AG04450 (cell line): ENCODE data around the gene ITK. TPM values are rescaled to one million over a fixed set of nuclear protein-coding genes. Genes with fewer than 3 reads are reported as not detected.

Experiments used
- CTCF ChIA-PET: fragments of 300-600, 350-600 bp; formaldehyde crosslinking; extraction: SDS; loops from one replicate; lab custom pipeline; 2022; ENCODE audit warnings: antibody characterized with exemption, inconsistent platforms; lab: Charles Lee
- POLR2A ChIA-PET: fragments of 350-600 bp; formaldehyde crosslinking; extraction: SDS; loops from one replicate; lab custom pipeline; 2021; ENCODE audit warnings: antibody characterized with exemption, inconsistent platforms; lab: Yijun Ruan, JAX
- DNase-seq: peaks from one replicate; pipeline ENCODE4 v3.0.0-alpha.2; 2011; ENCODE audit warnings: low read depth, low spot score
- H3K27ac ChIP-seq: one replicate; pipeline ENCODE4 v1.5.1; 2012; ENCODE audit warnings: low read depth, low read length, control low read depth
- H3K27me3 ChIP-seq: one replicate; pipeline ENCODE4 v1.6.0; 2012; ENCODE audit warnings: low read length; ENCODE audit not compliant: control insufficient read depth, insufficient read depth
- H3K4me3 ChIP-seq: 2 replicates; pipeline ENCODE4 v1.5.1; 2011; ENCODE audit warnings: mild to moderate bottlenecking, low read depth, low read length, control low read depth
- H3K9me3 ChIP-seq: 2 replicates; pipeline ENCODE4 v1.5.1; 2012; ENCODE audit warnings: low read length; ENCODE audit not compliant: control insufficient read depth, insufficient read depth
- CTCF ChIP-seq: IDR thresholded peaks from 2 replicates; pipeline ENCODE4 v1.5.1; 2011; ENCODE audit warnings: low read depth, low read length, control low read depth, inconsistent platforms
- polyA plus RNA-seq: library from polyadenylated mRNA; depleted of rRNA; stranded (reverse); fragments of >200 nt; gene quantifications from 2 replicates; pipeline ENCODE4 v1.2.3, GENCODE V29; 2011; rRNA removed

Gene ITK
- polyA plus RNA-seq, 1 experiment: not detected

GRCh38 chr5:157303023-157303422 is 122.4 kb downstream of the ITK start:
- ChIA-PET POLR2A (no interaction called here), CTCF (no interaction called here)
- H3K9me3 ChIP-seq: no peaks in the 10 kb centered on the region
- H3K27me3 ChIP-seq: peaks cover 4% of the 10 kb centered on the region
- H3K4me3 ChIP-seq: no peak overlapping the region
- no peak for DNase-seq
- TF ChIP-seq CTCF: no peak
- no peak overlapping the region for H3K27ac ChIP-seq

- Histone ChIP-seq H3K27me3 (peaks cover 4% of the 10 kb centered on the region), H3K9me3 (no peaks in the 10 kb centered on the region), H3K27ac (no peak overlapping the region), H3K4me3 (no peak overlapping the region)
- no peak for DNase-seq
- ChIA-PET CTCF (interaction anchor here (0.7 kb wide), 1 partner anchor 439 kb away, joined by 3 read pairs; no protein-coding TSS in a partner anchor), POLR2A (no interaction called here)
- 0 out of 2 replicates have a peak, but pooled peaks have one; percentile 7 for TF ChIP-seq CTCF
Observed at GRCh38 chr5:157303667-157304327, 123.2 kb downstream of the ITK start.

Other genes with a start within 250 kb of the ITK start
- not detected in 2 replicates for gene TIMD4, start 217.6 kb upstream of the ITK start, polyA plus RNA-seq
- 0.29 TPM in 1 of 2 replicates, not detected in the other for gene HAVCR1, start 121.7 kb upstream of the ITK start, polyA plus RNA-seq
- gene HAVCR2, start 71.8 kb upstream of the ITK start, polyA plus RNA-seq: not detected in 2 replicates
- gene MED7, start 38.0 kb upstream of the ITK start, polyA plus RNA-seq: 12.9 and 16.4 TPM in 2 replicates
- not detected in 2 replicates for gene GARIN3, start 14.6 kb upstream of the ITK start, polyA plus RNA-seq
- gene CYFIP2, start 85.3 kb downstream of the ITK start, polyA plus RNA-seq: 3.2 and 5.8 TPM in 2 replicates